ENCODE data around the gene GNAS. TPM values are rescaled to one million over a fixed set of nuclear protein-coding genes. Genes with fewer than 3 reads are reported as not detected.

GNAS gene
- total and polyA plus RNA-seq, 10 donors: 722 to 854 (median 770) TPM

- Histone ChIP-seq H3K9me3 (no peaks in the 10 kb centered on the region), H3K36me3 (no peaks in the 10 kb centered on the region), H3K4me3 (no peak overlapping the region), H3K27ac (no peak overlapping the region), H3K4me1 (no peaks in the 10 kb centered on the region), H3K27me3 (replicated peaks in 1 of 7) (peaks cover 0 to 75% (median 0%) of the 10 kb centered on the region in 7 donors)
- WGBS, 5 donors: 67 to 75% (median 72%) methylated on average over 17 of the region's 17 CpGs
- DNase-seq: no peak
- TF ChIP-seq CTCF (IDR thresholded peaks at IDR 0.05 in 8 of 11, conservative IDR thresholded peaks at IDR 0.05 in 3 of 11) (no peak), POLR2AphosphoS5 (IDR thresholded peaks at IDR 0.05) (no peak), POLR2A (IDR thresholded peaks at IDR 0.05) (no peak)
- intact Hi-C loops (cut with DNase I; ENCODE audit: low total_unique reads): no loop called here
Observed at GRCh38 chr20:58808271-58809046, 44.1 kb upstream of the GNAS start.

- WGBS, 5 donors: 73 to 82% (median 81%) methylated on average over 19 of the region's 19 CpGs
- TF ChIP-seq CTCF (IDR thresholded peaks at IDR 0.05 in 8 of 11, conservative IDR thresholded peaks at IDR 0.05 in 3 of 11): no peak
- no peak for TF ChIP-seq POLR2A (IDR thresholded peaks at IDR 0.05)
- no peak for TF ChIP-seq POLR2AphosphoS5 (IDR thresholded peaks at IDR 0.05)
- H3K27me3 ChIP-seq (replicated peaks in 1 of 7): peaks cover 0 to 64% (median 0%) of the 10 kb centered on the region in 7 donors
Observed at GRCh38 chr20:58810116-58810878, 42.2 kb upstream of the GNAS start.

GRCh38 chr20:58810879-58811250 is 41.7 kb upstream of the GNAS start:
- intact Hi-C loops (cut with DNase I; ENCODE audit: low total_unique reads): no loop called here
- H3K27ac ChIP-seq: no peak overlapping the region
- 80 to 91% (median 84%) methylated on average over 10 of the region's 10 CpGs for WGBS, 5 donors
- H3K4me1 ChIP-seq: no peaks in the 10 kb centered on the region
- no peak overlapping the region for H3K4me3 ChIP-seq
- H3K36me3 ChIP-seq: no peaks in the 10 kb centered on the region
- peaks cover 0 to 68% (median 0%) of the 10 kb centered on the region in 7 donors for H3K27me3 ChIP-seq (replicated peaks in 1 of 7)
- no peak for DNase-seq
- no peaks in the 10 kb centered on the region for H3K9me3 ChIP-seq
- TF ChIP-seq POLR2A (IDR thresholded peaks at IDR 0.05) (no peak), CTCF (IDR thresholded peaks at IDR 0.05 in 8 of 11, conservative IDR thresholded peaks at IDR 0.05 in 3 of 11) (no peak), POLR2AphosphoS5 (IDR thresholded peaks at IDR 0.05) (no peak)

More at GRCh38 chr20:58810116-58810878, 42.2 kb upstream of the GNAS start:
- DNase-seq: no peak
- Histone ChIP-seq H3K36me3 (no peaks in the 10 kb centered on the region), H3K27ac (no peak overlapping the region), H3K4me3 (no peak overlapping the region), H3K9me3 (no peaks in the 10 kb centered on the region), H3K4me1 (no peaks in the 10 kb centered on the region)
- intact Hi-C loops (cut with DNase I; ENCODE audit: low total_unique reads): no loop called here

- Histone ChIP-seq H3K9me3 (no peaks in the 10 kb centered on the region), H3K36me3 (no peaks in the 10 kb centered on the region), H3K27ac (no peak overlapping the region), H3K4me3 (no peak overlapping the region), H3K4me1 (no peaks in the 10 kb centered on the region), H3K27me3 (replicated peaks in 1 of 7) (peaks cover 0 to 69% (median 0%) of the 10 kb centered on the region in 7 donors)
- DNase-seq: no peak
- TF ChIP-seq POLR2AphosphoS5 (IDR thresholded peaks at IDR 0.05) (no peak), CTCF (IDR thresholded peaks at IDR 0.05 in 8 of 11, conservative IDR thresholded peaks at IDR 0.05 in 3 of 11) (no peak), POLR2A (IDR thresholded peaks at IDR 0.05) (no peak)
- 92 to 95% (median 94%) methylated on average over 13 of the region's 13 CpGs for WGBS, 5 donors
- intact Hi-C loops (cut with DNase I; ENCODE audit: low total_unique reads): no loop called here
Observed at GRCh38 chr20:58811334-58811733, 41.2 kb upstream of the GNAS start.
